GM19193 (cell line): Measurements from ENCODE around the gene SNX18.

Experiments used
- POLR2A ChIP-seq: IDR thresholded peaks from 4 replicates; pipeline ENCODE4 v1.6.1; 2011; ENCODE audit not compliant: insufficient read depth, insufficient read length; ENCODE audit errors: extremely low read depth

The SNX18 gene, protein sequence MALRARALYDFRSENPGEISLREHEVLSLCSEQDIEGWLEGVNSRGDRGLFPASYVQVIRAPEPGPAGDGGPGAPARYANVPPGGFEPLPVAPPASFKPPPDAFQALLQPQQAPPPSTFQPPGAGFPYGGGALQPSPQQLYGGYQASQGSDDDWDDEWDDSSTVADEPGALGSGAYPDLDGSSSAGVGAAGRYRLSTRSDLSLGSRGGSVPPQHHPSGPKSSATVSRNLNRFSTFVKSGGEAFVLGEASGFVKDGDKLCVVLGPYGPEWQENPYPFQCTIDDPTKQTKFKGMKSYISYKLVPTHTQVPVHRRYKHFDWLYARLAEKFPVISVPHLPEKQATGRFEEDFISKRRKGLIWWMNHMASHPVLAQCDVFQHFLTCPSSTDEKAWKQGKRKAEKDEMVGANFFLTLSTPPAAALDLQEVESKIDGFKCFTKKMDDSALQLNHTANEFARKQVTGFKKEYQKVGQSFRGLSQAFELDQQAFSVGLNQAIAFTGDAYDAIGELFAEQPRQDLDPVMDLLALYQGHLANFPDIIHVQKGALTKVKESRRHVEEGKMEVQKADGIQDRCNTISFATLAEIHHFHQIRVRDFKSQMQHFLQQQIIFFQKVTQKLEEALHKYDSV

DNA sequence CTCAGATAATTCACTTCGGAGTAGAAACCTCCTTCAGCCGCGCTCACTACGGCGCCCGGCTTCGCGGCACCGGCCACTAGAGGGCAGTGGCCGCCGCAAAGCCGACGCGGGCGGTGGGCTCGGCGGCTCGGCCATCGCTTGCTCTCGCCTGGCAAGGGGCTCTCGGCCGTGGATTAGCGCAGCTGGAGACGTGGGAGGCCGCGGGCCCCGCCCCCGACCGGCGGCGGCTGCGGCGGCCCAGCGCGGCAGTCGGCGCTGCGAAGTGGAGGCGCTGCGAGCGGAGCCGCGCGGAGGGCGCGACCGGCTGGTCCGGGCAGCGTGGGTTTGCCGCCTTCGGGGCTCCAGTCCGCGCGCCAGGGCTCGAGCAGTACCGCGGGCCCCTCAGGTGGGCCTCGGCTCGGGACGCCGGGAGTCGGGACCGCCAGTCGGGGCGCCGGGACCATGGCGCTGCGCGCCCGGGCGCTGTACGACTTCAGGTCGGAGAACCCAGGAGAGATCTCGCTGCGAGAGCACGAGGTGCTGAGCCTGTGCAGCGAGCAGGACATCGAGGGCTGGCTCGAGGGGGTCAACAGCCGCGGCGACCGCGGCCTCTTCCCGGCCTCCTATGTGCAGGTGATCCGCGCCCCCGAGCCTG is at the start of gene SNX18:
SNX18 (plus strand) TSS at position 248 of the 634 bp plus-strand sequence; CDS start at position 442, 194 bp downstream.
- peak; percentile 23 for TF ChIP-seq POLR2A

- TF ChIP-seq POLR2A, result no peak
These were observed 47.9 kb upstream of the SNX18 start for GRCh38 chr5:54469622-54470021.

- TF ChIP-seq POLR2A, result no peak
These were observed 47.4 kb upstream of the SNX18 start for GRCh38 chr5:54470128-54470527.

- TF ChIP-seq POLR2A, result no peak
These were observed 46.9 kb upstream of the SNX18 start for GRCh38 chr5:54470677-54471076.

GRCh38 chr5:54471398-54471797 is 46.2 kb upstream of the SNX18 start:
- TF ChIP-seq POLR2A, result no peak

DNA sequence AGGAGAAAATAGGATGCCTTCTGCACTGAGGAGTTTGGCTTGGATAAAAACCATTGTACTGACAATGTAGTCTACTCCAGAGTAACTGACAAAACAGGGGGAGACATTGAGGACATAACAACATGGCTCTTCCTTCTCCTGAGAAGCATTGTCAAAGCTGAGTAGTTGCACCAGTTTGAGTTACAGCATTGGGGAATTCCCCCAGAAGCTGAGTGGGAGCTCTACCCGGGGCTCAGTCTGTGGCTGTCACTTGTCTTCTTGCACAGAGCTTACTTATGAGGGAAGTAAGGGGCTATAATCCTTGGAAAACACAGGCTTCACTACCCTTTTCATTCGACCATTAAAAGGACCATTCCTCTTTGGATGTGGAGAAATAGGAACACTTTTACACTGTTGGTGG is 40.9 kb upstream of the SNX18 start:
- TF ChIP-seq POLR2A, result no peak

DNA sequence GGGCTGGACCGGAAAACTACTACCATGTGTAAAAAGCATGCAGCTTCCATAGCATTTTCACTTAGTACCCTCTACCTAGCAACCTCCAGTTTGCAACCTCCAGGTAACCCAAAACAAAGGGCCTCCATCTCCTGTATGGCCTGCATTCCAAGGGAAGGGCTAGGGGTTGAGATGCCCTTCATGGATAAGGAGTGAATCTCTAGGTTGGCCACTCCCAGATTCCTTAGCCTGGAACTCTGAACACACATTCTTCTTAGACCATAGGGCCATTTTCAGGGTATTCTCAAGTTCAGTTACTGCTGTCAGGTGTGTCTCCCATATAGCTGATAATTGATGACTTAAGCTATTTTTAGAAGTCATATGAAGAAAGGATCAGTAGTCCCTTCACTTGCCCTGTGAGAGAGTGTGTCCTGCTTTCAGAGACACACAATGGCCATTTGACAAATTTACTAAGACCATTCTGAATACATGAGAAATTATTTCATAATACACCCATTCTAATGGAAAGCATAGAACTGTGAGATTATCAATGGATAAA is 39.5 kb upstream of the SNX18 start:
- TF ChIP-seq POLR2A, result no peak

- no peak for TF ChIP-seq POLR2A
These were observed 37.3 kb upstream of the SNX18 start for GRCh38 chr5:54480296-54480695.

- no peak for TF ChIP-seq POLR2A
These were observed 33.2 kb upstream of the SNX18 start for GRCh38 chr5:54484219-54484894.

- TF ChIP-seq POLR2A, result no peak
These were observed 26.2 kb upstream of the SNX18 start for GRCh38 chr5:54491326-54491725.

- TF ChIP-seq POLR2A, result no peak
These were observed 25.4 kb upstream of the SNX18 start for GRCh38 chr5:54492178-54492577.

GRCh38 chr5:54495027-54495426 is 22.5 kb upstream of the SNX18 start:
- no peak for TF ChIP-seq POLR2A

DNA sequence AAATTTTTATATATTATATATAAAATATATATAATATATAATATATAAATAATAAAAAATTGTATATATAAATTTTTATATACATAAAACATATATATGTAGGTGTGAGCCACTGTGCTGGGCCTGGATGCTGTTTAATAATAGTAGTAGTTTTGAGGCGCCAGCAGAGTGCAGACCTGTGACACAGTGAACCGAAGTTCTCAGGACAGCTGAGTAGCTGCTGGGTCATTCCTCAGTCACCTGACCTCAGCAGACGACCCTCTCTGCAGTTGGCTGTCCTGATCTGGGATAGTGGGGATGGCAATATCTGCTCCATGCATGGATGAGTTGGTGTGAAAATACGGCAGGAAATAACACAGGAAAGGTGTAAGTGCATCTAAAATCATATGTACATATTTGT is 3.3 kb upstream of the SNX18 start:
- TF ChIP-seq POLR2A, result no peak

DNA sequence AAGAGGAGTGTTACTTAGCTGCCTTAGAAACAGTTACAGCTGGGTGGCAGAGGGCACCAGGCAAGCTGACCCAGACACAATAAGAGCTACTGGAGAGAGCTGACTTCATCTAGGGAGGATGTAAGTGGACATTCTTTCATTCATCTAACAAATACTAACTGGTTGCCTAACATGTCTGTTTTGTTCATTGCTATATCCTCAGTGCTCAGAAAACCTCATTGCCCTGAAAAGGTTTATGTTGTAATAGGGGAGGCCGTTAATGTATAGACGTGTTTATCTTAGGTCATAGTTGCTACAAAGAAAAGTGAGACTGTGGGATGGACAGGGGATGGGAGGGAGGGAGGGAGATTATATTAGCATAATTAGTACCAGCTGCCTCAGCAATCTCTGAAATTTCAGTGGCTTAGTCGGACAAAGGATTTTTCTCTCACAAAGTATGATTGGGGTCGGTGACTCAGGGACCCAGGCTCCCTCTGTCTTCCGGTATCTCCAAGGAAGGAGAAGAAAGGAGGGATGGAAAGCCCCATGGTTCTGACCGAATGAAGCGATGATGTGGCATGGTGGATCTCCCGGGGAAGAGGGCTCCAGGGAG is 2.6 kb upstream of the SNX18 start:
- no peak for TF ChIP-seq POLR2A

GRCh38 chr5:54515634-54516033 is 1.9 kb upstream of the SNX18 start:
- no peak for TF ChIP-seq POLR2A

GRCh38 chr5:54516051-54516655 is 1.4 kb upstream of the SNX18 start:
- no peak for TF ChIP-seq POLR2A
